Common myeloid progenitor, CD34-positive (primary cell): ENCODE data around the gene ABCB7. TPM values are rescaled to one million over a fixed set of nuclear protein-coding genes. Genes with fewer than 3 reads are reported as not detected.
"Not testable (repeated sequence)": the region's sequence is repeated elsewhere in the genome, so short reads cannot be mapped to it uniquely, and the experiment has no call there.

Experiments
- CTCF ChIA-PET: fragments of 350-600 bp; sonication (Branson Sonifier 250); formaldehyde crosslinking; loops from one replicate; lab custom pipeline; 2021; ENCODE audit warnings: antibody characterized with exemption; lab: Charles Lee
- POLR2A ChIA-PET: fragments of 350-600 bp; sonication (Branson Sonifier 250); formaldehyde crosslinking; loops from one replicate; lab custom pipeline; 2021; ENCODE audit warnings: antibody characterized with exemption; lab: Charles Lee
- DNase-seq, 3 donors: peaks; one replicate each; pipeline versions ENCODE4 v3.0.0 to v3.0.0-alpha.2; 2013
- H3K27ac ChIP-seq, 2 experiments: 1 replicate in 1 of 2; 2 replicates in 1 of 2; pipeline ENCODE4 v1.7.0; 2013; ENCODE audit warnings: inconsistent platforms in 2 of 2, low read length in 2 of 2, mild to moderate bottlenecking in 2 of 2, low read depth in 1 of 2, moderate library complexity in 1 of 2; ENCODE audit not compliant: severe bottlenecking in 2 of 2, insufficient read depth in 1 of 2, poor library complexity in 1 of 2
- H3K27me3 ChIP-seq, 5 experiments: replicated peaks in 2 of 5; 1 replicate in 3 of 5; 2 replicates in 2 of 5; pipeline versions ENCODE4 v1.6.1 to v1.7.0; 2013; ENCODE audit warnings: low read length in 4 of 5, mild to moderate bottlenecking in 2 of 5, moderate library complexity in 2 of 5, inconsistent platforms in 1 of 5; ENCODE audit not compliant: insufficient read depth in 5 of 5, control insufficient read depth in 4 of 5
- H3K36me3 ChIP-seq, 4 experiments: 1 replicate in 2 of 4; 2 replicates in 2 of 4; pipeline versions ENCODE4 v1.6.1 to v1.7.0; 2013; ENCODE audit warnings: low read length in 3 of 4, control low read depth in 1 of 4, mild to moderate bottlenecking in 1 of 4; ENCODE audit not compliant: control insufficient read depth in 4 of 4, insufficient read depth in 4 of 4
- H3K4me1 ChIP-seq, 4 experiments: 1 replicate in 3 of 4; 2 replicates in 1 of 4; pipeline versions ENCODE4 v1.6.1 to v1.7.1; 2013; ENCODE audit warnings: low read length in 3 of 4, mild to moderate bottlenecking in 3 of 4, control low read depth in 1 of 4, inconsistent platforms in 1 of 4, moderate library complexity in 1 of 4; ENCODE audit not compliant: control insufficient read depth in 4 of 4, insufficient read depth in 4 of 4; ENCODE audit errors: control extremely low read depth in 1 of 4
- H3K4me3 ChIP-seq, 7 experiments: 1 replicate in 4 of 7; 2 replicates in 3 of 7; pipeline versions ENCODE4 v1.5.1 to v1.7.0; 2013; ENCODE audit warnings: mild to moderate bottlenecking in 7 of 7, low read length in 6 of 7, moderate library complexity in 6 of 7, inconsistent platforms in 2 of 7, low read depth in 2 of 7, control low read depth in 1 of 7; ENCODE audit not compliant: insufficient read depth in 4 of 7, control insufficient read depth in 1 of 7; ENCODE audit errors: extremely low read depth in 1 of 7
- H3K9me3 ChIP-seq, 5 experiments: 1 replicate in 4 of 5; 2 replicates in 1 of 5; pipeline versions ENCODE4 v1.6.1 to v1.7.1; 2013; ENCODE audit warnings: low read length in 4 of 5, mild to moderate bottlenecking in 2 of 5, inconsistent platforms in 1 of 5, low read depth in 1 of 5, moderate library complexity in 1 of 5; ENCODE audit not compliant: control insufficient read depth in 4 of 5, insufficient read depth in 2 of 5; ENCODE audit errors: control extremely low read depth in 1 of 5
- WGBS: methylation state at CpG from one replicate; pipeline ENCODE4 v1.1.5; 2013; ENCODE audit not compliant: insufficient coverage; 5-methylcytosine and 5-hydroxymethylcytosine counted together
- polyA plus RNA-seq: library from polyadenylated mRNA; unstranded; fragments of 120-200 nt; gene quantifications from one replicate; pipeline ENCODE4 v1.2.1, GENCODE V29; 2013

The ABCB7 gene
- polyA plus RNA-seq = 38.3 TPM

GRCh38 chrX:75155827-75156525 lies at the start of gene ABCB7:
Gene ABCB7, minus strand, starts transcription at chrX:75156283. Its CDS starts 11 bp downstream, at chrX:75156272.
- CTCF ChIA-PET = no interaction called here
- peak; percentile 68 to 80 (median 74) for DNase-seq
- no peaks in the 10 kb centered on the region for H3K36me3 ChIP-seq
- no peaks in the 10 kb centered on the region for H3K27me3 ChIP-seq
- POLR2A ChIA-PET = interaction anchor here (0.6 kb wide), 1 partner anchor 267 kb away, joined by 3 read pairs; no protein-coding TSS in a partner anchor
- 38% methylated on average over 35 of the region's 35 CpGs for WGBS
- peaks cover 0 to 12% (median 5%) of the 10 kb centered on the region in 4 experiments for H3K4me1 ChIP-seq
- H3K9me3 ChIP-seq = no peaks in the 10 kb centered on the region
- H3K27ac ChIP-seq = peak within 1 kb of the TSS; percentile 77 to 92
- peak within 1 kb of the TSS; percentile 64 to 88 (median 78) for H3K4me3 ChIP-seq

- H3K9me3 ChIP-seq, H3K27ac ChIP-seq, H3K36me3 ChIP-seq, CTCF ChIA-PET, H3K4me3 ChIP-seq, DNase-seq, H3K4me1 ChIP-seq, H3K27me3 ChIP-seq, POLR2A ChIA-PET: not testable (repeated sequence)
- 83% methylated on average over 19 of the region's 27 CpGs for WGBS
These were observed 32.5 kb upstream of the ABCB7 start for GRCh38 chrX:75188415-75189206.

DNA sequence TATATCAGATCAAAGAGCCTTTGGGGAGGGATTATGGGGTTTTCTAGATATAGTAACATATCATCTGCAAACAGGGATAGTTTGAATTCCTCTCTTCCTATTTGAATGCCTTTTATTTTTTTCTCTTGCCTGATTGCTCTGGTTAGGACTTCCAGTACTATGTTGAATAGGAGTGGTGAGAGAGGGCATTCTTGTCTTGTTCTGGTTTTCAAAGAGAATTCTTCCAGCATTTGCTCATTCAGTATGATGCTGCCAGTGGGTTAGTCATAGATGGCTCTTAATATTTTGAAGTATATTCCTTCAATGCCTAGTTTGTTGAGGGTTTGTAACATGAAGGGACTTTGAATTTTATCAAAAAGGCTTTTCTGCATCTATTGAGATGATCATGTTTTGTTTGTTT lies 25.6 kb upstream of the ABCB7 start:
- no peaks in the 10 kb centered on the region for H3K4me1 ChIP-seq
- no peak overlapping the region for H3K27ac ChIP-seq
- H3K27me3 ChIP-seq = no peaks in the 10 kb centered on the region
- no peaks in the 10 kb centered on the region for H3K36me3 ChIP-seq
- no peaks in the 10 kb centered on the region for H3K9me3 ChIP-seq
- no peak overlapping the region for H3K4me3 ChIP-seq
- POLR2A ChIA-PET = no interaction called here
- no peak for DNase-seq
- CTCF ChIA-PET = no interaction called here

DNA sequence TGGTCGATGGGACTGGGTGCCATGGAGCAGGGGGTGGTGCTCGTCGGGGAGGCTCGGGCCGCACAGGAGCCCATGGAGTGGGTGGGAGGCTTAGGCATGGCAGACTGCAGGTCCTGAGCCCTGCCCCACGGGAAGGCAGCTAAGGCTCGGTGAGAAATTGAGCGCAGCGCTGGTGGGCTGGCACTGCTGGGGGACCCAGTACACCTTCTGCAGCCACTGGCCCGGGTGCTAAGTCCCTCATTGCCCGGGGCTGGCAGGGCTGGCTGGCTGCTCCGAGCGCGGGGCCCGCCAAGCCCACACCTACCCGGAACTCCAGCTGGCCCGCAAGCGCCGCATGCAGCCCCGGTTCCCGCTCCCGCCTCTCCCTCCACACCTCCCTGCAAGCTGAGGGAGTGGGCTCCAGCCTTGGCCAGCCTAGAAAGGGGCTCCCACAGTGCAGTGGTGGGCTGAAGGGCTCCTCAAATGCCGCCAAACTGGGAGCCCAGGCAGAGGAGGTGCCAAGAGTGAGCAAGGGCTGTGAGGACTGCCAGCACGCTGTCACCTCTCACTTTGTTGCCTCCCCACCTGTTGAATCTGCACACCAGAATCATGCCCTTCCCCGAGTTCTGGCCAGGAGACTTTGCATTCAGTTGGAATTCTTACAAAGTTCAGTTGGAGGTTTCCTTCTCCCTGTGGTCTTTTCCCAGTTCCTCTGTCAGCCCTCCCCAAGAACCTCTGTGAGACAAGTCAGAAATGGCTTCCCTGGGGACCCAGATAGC lies 23.6 kb upstream of the ABCB7 start:
- H3K4me3 ChIP-seq, CTCF ChIA-PET, H3K4me1 ChIP-seq, H3K27ac ChIP-seq, DNase-seq, H3K9me3 ChIP-seq, POLR2A ChIA-PET, H3K27me3 ChIP-seq, H3K36me3 ChIP-seq: not testable (repeated sequence)
- WGBS = 78% methylated on average over 4 of the region's 25 CpGs

DNA sequence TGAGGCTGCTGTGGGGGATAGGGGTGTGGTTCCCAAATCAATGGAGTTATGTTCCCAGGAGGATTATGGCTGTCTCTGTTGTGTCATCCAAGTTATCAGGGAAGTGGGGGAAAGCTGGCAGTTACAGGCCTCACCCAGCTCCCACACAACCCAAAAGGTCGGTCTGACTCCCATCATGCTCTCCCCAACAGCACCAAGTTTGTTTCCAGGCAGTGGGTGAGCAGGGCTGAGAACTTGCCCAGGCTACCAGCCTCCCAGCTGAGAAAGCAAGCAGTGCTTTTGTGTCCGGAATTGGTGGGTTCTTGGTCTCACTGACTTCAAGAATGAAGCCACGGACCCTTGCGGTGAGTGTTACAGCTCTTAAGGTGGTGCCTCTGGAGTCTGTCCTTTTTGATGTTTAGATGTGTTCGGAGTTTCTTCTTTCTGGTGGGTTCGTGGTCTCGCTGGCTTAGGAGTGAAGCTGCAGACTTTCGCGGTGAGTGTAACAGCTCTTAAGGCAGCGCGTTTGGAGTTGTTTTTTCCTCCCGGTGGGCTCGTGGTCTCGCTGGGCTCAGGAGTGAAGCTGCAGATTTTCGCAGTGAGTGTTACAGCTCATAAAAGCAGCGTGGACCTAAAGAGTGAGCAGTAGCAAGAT lies 16.3 kb upstream of the ABCB7 start:
- WGBS = 92% methylated on average over 13 of the region's 16 CpGs
- H3K36me3 ChIP-seq, H3K4me3 ChIP-seq, H3K4me1 ChIP-seq, DNase-seq, H3K27ac ChIP-seq, H3K9me3 ChIP-seq, H3K27me3 ChIP-seq, POLR2A ChIA-PET, CTCF ChIA-PET: not testable (repeated sequence)

- H3K27ac ChIP-seq = no peak overlapping the region
- ChIA-PET POLR2A (no interaction called here), CTCF (no interaction called here)
- H3K9me3 ChIP-seq = no peaks in the 10 kb centered on the region
- WGBS = 79% methylated on average over 2 of the region's 3 CpGs
- H3K36me3 ChIP-seq = no peaks in the 10 kb centered on the region
- H3K4me3 ChIP-seq = no peak overlapping the region
- no peaks in the 10 kb centered on the region for H3K27me3 ChIP-seq
- H3K4me1 ChIP-seq = peaks cover 0 to 12% (median 5%) of the 10 kb centered on the region in 4 experiments
- no peak for DNase-seq
These were observed 2.0 kb upstream of the ABCB7 start for GRCh38 chrX:75158054-75158453.
